GM21423 (cell line): ENCODE data around the gene CCDC15.

ENCODE experiments used
- ATAC-seq: cut with Tn5 transposase; IDR thresholded peaks from one replicate; pipeline ENCODE4 v1.9.1; 2021; ENCODE audit warnings: mild to moderate bottlenecking, moderate library complexity; ENCODE audit not compliant: unreplicated experiment

The CCDC15 gene, protein sequence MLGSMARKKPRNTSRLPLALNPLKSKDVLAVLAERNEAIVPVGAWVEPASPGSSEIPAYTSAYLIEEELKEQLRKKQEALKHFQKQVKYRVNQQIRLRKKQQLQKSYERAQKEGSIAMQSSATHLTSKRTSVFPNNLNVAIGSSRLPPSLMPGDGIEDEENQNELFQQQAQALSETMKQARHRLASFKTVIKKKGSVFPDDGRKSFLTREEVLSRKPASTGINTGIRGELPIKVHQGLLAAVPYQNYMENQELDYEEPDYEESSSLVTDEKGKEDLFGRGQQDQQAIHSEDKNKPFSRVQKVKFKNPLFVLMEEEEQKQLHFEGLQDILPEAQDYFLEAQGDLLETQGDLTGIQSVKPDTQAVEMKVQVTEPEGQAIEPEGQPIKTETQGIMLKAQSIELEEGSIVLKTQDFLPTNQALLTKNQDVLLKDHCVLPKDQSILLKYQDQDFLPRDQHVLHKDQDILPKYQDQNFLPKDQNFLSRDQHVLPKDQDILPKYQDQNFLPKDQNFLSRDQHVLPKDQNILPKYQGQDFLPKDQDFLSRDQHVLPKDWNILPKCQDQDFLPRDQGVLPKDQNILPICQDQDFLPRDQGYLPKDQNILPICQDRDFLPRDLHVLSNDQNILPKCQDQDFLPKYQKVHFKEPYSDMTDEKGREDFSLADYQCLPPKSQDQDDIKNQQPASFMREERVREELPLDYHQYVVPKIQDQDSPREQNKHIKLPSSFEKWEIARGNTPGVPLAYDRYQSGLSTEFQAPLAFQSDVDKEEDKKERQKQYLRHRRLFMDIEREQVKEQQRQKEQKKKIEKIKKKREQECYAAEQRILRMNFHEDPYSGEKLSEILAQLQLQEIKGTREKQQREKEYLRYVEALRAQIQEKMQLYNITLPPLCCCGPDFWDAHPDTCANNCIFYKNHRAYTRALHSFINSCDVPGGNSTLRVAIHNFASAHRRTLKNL

DNA sequence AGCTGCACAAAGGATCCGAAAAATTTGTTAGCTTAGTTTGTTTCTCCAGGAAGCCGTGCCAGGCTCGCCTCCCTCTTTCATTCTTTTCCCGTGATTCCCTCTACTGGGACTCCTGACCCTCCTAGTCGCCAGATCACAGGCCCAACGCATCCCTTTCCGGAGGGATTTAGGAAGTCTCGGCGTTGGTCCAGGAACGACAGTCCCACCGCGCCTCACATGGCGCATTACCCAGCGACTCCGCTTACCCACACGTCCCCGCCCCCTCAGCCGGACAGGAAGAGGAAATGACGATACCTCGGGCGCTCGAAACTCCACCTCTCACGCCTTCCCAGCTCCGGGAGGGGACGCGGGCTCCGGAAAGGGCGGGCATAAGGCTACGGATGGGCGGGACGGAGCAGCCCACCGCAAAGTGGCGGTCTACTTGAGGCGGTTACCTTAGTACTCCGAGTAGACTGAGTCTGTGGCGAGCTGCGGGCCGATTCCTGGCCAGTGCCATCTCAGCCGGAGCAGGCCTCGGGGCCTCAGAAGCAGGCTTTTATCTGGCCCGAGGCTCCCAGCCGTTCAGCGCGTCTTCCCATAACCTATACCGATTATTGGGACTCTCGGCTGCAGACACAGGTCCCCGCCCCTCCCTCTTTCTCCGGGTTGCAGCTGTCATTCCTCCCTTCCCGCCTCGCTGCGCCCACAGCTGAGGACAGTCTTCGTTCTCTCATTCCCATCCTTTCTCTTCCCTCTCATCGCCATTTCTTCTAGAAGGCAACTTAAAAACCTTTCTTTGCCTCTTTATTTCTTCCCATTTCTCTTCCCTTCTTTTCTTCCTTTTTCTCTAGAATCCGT is at the start of gene CCDC15:
Gene CCDC15 (plus strand): TSS at position 450 of the 837 bp plus-strand sequence. CDS start 531 bp downstream, outside the sequence.
- ATAC-seq, result peak; percentile 100

DNA sequence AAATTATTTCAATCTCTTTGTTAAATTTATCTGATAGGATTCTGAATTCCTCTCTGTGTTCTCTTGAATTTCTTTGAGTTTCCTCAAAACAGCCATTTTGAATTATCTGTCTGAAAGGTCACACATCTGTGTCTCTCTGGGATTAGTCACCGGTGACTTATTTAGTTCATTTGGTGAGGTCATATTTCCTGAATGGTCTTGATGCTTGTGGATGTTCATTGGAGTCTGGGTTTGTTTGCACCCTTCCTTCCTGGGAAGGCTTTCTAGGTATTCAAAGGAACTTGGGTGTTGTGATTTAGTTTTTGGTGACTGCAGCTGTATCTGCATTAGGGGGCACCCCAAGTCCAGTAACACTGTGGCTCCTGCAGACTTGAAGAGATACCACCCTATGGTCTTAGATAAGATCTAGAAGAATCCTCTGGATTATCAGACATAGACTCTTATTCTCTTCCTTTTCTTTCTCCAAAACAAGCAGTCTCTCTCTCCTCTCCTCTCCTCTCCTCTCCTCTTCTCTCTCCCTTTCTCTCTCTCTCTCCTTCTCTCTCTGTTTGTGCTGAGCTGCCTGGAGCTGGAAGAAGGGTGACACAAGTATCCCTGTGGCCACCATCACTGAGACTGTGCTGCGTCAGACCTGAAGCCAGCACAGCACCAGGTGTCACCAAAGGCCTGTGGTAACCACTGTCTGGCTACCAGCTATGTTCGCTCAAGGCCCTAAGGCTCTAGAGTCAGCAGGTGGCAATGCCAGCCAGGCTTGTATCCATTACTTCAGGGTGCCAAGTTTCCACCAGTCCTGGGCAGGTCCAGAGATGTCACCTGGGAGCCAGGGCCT is 38.2 kb upstream of the CCDC15 start:
- ATAC-seq, result no peak

DNA sequence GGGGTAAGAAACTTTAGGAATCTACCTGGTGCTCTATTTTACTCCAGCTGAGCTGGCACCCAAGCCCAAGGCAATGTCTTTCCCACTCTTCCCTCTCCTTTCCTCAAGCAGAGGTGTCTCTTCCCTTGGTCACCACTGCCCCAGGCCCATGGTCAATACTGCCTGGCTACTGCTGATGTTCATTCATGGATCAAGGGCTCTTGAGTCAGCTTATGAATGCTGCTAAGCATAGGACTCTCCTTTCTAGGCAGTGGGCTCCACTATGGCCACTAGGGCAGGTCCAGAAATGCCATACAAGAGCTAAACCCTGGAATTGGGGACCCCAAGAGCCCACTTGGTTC is 37.7 kb upstream of the CCDC15 start:
- no peak for ATAC-seq

DNA sequence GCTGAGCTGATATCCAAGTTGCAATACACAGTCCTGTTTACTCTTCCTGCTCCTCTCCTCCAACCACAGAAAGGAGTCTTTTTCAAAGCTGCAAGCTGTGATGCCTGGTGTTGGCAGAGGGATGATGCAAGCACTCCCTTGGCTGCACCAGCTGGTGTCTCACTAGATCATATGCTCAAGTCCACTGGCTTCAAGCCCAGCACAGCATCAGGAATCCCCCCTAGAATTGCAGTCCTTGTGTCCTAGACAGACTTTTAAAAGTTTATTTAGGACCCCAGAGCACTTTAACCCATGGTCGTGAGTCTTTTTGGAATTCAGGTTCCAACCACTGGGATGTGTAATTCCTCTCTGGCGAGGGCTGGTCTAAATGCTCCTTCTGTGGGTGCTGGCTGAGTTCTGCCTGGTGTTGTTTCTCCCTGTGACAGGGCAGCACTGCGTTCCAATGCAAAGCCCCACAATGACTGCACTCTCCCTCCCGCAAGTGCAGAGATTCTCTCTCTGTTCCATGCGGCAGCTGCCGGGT is 36.8 kb upstream of the CCDC15 start:
- no peak for ATAC-seq

DNA sequence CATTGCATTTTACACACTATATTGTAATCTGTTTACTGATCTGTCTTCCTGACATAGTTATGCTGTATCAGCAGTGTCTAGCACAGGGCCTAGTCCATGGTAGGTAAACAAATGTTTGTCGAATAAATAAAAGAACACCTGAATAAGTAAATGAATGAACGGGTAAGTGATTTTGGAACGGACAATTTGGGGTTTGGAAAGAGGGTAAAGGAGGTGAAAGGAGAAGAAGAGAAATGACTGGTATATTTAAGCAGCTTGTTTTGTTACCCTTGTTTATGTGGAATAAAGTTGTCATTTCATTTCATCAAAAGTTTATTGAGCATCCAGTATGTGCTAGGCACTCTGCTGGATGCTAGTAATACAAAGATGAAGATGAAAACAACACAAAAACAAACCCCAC is 35.1 kb upstream of the CCDC15 start, which contains the start of gene HEPN1:
Gene HEPN1 (plus strand): TSS at position 301 of the 400 bp plus-strand sequence.
- no peak for ATAC-seq

DNA sequence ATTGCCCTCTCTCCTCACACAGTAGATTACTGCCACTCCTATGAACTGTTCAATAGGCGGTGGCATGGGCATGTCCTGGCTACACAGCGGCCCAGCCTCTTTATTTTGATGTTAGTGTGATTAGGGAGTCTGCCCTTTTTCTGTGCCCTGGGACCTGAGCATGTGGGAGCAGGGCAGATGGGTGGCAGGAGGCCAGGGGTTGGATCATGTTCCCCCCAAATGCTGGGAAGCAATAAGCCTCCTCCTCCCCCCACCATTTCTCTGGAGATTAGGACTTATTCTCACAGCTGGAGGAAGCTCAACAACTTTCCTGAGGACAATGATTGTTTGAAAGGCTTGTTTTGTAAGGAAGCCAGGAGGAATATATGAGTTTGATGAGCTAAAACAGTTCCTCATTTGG is 34.1 kb upstream of the CCDC15 start:
- ATAC-seq, result no peak

- ATAC-seq, result no peak
Observed at GRCh38 chr11:124920356-124920755, 33.6 kb upstream of the CCDC15 start.

DNA sequence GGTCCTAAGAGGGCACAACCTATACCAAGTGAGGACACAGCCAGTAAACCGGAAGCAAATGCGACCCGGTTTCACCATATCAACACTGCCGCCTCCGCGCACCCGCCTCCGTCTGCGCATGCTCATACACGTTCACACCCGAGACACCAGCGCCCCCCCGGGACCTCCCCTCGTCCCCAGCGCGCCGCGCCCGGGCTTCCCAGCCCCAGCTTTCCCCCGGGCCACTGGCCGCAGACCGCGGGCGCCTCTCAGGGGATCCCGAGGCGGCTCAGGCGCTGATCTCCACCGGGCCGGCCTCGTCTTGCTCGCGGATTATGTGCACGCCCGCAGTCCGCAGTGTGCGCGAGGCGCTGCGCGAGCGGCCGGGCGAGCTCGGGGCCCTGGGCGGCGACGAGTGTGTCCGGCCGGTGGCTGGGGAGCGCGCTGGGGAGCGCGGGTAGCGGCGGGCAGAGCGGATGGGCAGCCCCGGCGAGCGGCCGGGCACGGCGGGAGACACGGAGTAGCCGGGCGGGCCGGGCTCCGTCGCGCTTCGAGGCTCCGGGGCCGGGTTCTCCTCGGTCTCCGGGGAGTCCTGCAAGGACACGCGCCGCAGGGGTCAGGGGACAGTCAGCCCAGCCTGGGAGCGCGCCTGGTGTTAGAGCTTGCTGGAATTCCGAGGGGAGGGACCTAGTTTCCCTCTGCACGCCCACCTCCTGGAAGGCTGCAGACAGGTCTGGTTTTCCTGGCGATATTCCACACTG is 33.0 kb upstream of the CCDC15 start:
- ATAC-seq, result peak; percentile 52

DNA sequence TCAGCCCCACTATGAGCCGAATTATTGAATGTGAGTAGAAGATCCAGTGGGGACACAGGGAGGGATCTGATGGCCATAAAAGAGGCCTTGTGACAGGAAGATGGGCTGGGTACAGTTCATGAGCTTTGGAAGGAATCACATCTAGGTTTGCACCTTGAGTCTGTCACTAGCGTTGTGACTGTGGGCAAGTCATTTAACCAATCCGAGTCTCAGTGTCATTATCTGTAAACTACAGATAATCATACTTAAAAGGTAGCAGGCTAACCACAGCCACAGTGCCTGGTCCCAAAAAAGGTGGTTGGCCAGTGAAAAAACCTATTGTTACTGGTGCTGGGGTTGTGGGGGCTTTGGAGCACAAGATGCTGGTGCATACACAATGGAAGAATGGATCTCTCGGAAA is 31.2 kb upstream of the CCDC15 start:
- no peak for ATAC-seq

GRCh38 chr11:124923296-124923695 is 30.7 kb upstream of the CCDC15 start:
- ATAC-seq, result no peak

DNA sequence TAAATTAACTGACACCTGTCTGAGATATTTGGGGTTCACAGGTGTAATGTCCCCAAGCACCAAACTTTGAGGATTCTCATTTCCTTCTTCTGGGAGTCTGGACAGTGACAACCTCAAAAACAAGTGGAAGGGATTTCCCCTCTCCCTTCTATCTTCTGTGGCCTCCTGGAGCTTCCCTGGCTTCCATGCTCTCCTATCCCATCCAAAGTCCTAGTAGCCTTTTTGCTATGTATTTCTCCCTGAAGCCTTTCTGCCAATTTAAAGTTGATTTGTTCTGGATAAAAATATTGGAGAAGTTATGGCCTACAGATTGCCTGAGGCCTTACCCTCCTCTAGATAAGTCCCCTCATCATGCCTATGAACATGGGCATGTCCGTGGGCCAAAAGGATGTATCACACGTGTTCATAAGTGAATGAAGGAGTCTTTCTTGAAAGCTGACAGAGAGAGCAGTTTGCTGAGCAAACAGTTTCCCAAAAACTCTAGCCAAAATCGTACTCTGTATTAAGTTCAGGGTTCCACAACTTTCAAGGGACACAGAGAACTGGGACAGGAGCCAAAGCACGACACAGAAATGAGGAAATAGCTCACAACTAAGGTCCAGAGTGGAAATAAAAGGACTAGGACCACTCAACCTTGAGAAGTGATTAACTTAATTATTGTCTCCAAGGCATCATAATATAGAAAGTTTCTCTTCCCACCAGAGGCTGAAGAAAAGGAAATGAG is 24.9 kb upstream of the CCDC15 start:
- no peak for ATAC-seq

- ATAC-seq, result peak; percentile 88
Observed at GRCh38 chr11:124930799-124931198, 23.2 kb upstream of the CCDC15 start.

GRCh38 chr11:124934862-124935547 is 19.0 kb upstream of the CCDC15 start:
- no peak for ATAC-seq

GRCh38 chr11:124935548-124936514 is 18.2 kb upstream of the CCDC15 start, which contains the start of gene HEPACAM:
TSS of gene HEPACAM (minus strand) at chr11:124936047. CDS start at chr11:124936006, 41 bp downstream.
- ATAC-seq, result no peak

DNA sequence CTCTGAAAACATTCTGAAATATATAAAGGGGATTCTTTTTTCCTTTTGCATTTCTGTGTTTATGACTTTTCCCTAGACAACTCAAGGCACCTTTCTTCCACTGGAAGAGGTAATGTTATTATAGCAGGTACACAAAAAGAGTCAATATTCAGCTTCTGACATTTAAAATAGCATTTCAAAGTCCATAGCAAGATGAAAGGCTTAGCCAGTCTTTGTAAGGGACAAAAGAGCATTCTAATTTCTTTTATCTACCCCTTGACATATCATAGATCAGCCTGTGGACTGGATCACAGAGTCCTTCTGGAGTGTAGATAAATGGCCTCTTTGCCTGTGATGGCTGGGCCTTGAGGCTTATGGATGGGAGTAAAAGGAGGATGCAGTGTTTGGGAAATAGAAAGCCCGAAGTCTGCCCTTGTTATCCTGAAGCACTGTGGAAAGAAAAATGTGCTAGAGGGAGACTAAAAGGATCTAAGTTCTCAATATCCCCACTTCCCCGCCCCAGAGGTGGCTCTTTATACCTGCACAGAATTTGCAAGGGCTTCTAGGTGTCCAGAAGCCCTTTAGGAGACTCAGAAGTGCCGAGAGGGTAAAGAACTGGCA is 16.6 kb upstream of the CCDC15 start:
- no peak for ATAC-seq

DNA sequence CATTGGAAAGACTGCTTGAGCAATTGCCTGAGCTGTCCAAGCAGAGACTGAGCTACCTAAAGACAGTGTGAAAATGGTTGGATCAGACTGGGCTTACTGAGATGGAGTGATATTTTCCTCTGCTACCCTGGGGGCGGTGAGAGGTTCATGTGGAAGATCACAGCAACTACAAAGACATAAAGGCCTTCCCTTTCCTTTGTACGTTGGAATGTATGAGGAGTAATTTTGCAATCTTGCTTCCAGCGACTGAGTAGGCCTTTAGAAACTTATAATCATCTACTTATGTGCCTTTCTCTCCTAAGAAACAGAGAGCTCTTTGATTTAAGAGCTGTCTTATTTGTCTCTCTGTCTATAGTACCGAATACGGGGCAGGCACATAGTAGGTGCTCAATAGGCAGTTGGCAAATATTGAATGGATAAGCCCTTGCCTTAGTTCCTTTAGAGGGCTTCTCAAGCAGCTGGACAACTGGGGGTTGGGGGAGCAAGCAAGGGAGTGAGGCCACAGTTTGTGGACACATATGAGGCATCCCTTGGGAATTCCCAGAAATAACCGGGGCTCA is 15.7 kb upstream of the CCDC15 start:
- no peak for ATAC-seq
